HEK293 (cell line): ENCODE measurements around the gene HOXC5.

Source experiments
- FEZF1 ChIP-seq: fragments of 450-650 bp; formaldehyde crosslinking; IDR thresholded peaks from 2 replicates; pipeline ENCODE4 v1.5.1; 2016; ENCODE audit warnings: missing biosample characterization, missing genetic modification characterization
- IKZF3 ChIP-seq: fragments of 450-650 bp; IDR thresholded peaks from 2 replicates; pipeline ENCODE4 v1.5.0; 2018; ENCODE audit warnings: missing biosample characterization, mild to moderate bottlenecking, missing genetic modification characterization, moderate library complexity
- SP2 ChIP-seq: fragments of 450-650 bp; formaldehyde crosslinking; IDR thresholded peaks from 2 replicates; pipeline ENCODE4 v1.5.1; 2016; ENCODE audit warnings: missing biosample characterization, missing genetic modification characterization
- TCF7L2 ChIP-seq: IDR thresholded peaks from 2 replicates; pipeline ENCODE4 v1.6.1; 2011; ENCODE audit warnings: low read depth, mild to moderate bottlenecking, inconsistent platforms, low read length, moderate library complexity, borderline replicate concordance
- ZBTB20 ChIP-seq: fragments of 450-650 bp; formaldehyde crosslinking; IDR thresholded peaks from 2 replicates; pipeline ENCODE4 v1.5.1; 2016; ENCODE audit warnings: missing biosample characterization, missing genetic modification characterization
- ZBTB48 ChIP-seq: fragments of 450-650 bp; formaldehyde crosslinking; IDR thresholded peaks from 2 replicates; pipeline ENCODE4 v1.5.1; 2016; ENCODE audit warnings: missing biosample characterization, missing genetic modification characterization
- ZBTB7A ChIP-seq: fragments of 450-650 bp; formaldehyde crosslinking; IDR thresholded peaks from 2 replicates; pipeline ENCODE4 v1.5.1; 2016; ENCODE audit warnings: low read depth, missing biosample characterization, missing genetic modification characterization
- ZFHX2 ChIP-seq: fragments of 450-650 bp; formaldehyde crosslinking; conservative IDR thresholded peaks from 2 replicates; pipeline ENCODE4 v1.5.1; 2016; ENCODE audit warnings: missing biosample characterization, missing genetic modification characterization
- ZNF133 ChIP-seq: fragments of 450-650 bp; formaldehyde crosslinking; IDR thresholded peaks from 2 replicates; pipeline ENCODE4 v1.5.1; 2016; ENCODE audit warnings: missing biosample characterization, missing genetic modification characterization
- ZNF140 ChIP-seq: fragments of 450-650 bp; formaldehyde crosslinking; IDR thresholded peaks from 2 replicates; pipeline ENCODE4 v1.5.1; 2016; ENCODE audit warnings: missing biosample characterization, missing genetic modification characterization
- ZNF174 ChIP-seq: fragments of 450-650 bp; formaldehyde crosslinking; IDR thresholded peaks from 2 replicates; pipeline ENCODE4 v1.5.0; 2017; ENCODE audit warnings: missing biosample characterization, mild to moderate bottlenecking, missing genetic modification characterization
- ZNF211 ChIP-seq: fragments of 450-650 bp; formaldehyde crosslinking; IDR thresholded peaks from 2 replicates; pipeline ENCODE4 v1.5.1; 2016; ENCODE audit warnings: low read depth, missing biosample characterization, missing genetic modification characterization
- ZNF26 ChIP-seq: fragments of 450-650 bp; formaldehyde crosslinking; IDR thresholded peaks from 2 replicates; pipeline ENCODE4 v1.5.1; 2016; ENCODE audit warnings: missing biosample characterization, missing genetic modification characterization
- ZNF280C ChIP-seq: fragments of 450-650 bp; formaldehyde crosslinking; IDR thresholded peaks from 2 replicates; pipeline ENCODE4 v1.5.1; 2016; ENCODE audit warnings: missing biosample characterization, missing genetic modification characterization
- ZNF302 ChIP-seq: fragments of 450-650 bp; formaldehyde crosslinking; IDR thresholded peaks from 2 replicates; pipeline ENCODE4 v1.5.1; 2016; ENCODE audit warnings: missing biosample characterization, missing genetic modification characterization, low read depth
- ZNF311 ChIP-seq: fragments of 450-650 bp; formaldehyde crosslinking; IDR thresholded peaks from 2 replicates; pipeline ENCODE4 v1.5.1; 2017; ENCODE audit warnings: missing biosample characterization, missing genetic modification characterization, borderline replicate concordance
- ZNF341 ChIP-seq: fragments of 450-650 bp; formaldehyde crosslinking; IDR thresholded peaks from 2 replicates; pipeline ENCODE4; 2016; ENCODE audit warnings: low read depth, missing biosample characterization, missing genetic modification characterization
- ZNF394 ChIP-seq: fragments of 450-650 bp; formaldehyde crosslinking; IDR thresholded peaks from 2 replicates; pipeline ENCODE4 v1.5.1; 2016; ENCODE audit warnings: missing biosample characterization, missing genetic modification characterization, mild to moderate bottlenecking, moderate library complexity, borderline replicate concordance
- ZNF423 ChIP-seq: fragments of 450-650 bp; formaldehyde crosslinking; IDR thresholded peaks from 2 replicates; pipeline ENCODE4 v1.5.1; 2016; ENCODE audit warnings: missing biosample characterization, missing genetic modification characterization
- ZNF548 ChIP-seq: fragments of 450-650 bp; formaldehyde crosslinking; IDR thresholded peaks from 2 replicates; pipeline ENCODE4 v1.5.1; 2016; ENCODE audit warnings: missing biosample characterization, missing genetic modification characterization
- ZNF555 ChIP-seq: fragments of 450-650 bp; formaldehyde crosslinking; conservative IDR thresholded peaks from 2 replicates; pipeline ENCODE4 v1.5.1; 2017; ENCODE audit warnings: missing biosample characterization, mild to moderate bottlenecking, missing genetic modification characterization, inconsistent platforms
- ZNF670 ChIP-seq: fragments of 450-650 bp; formaldehyde crosslinking; IDR thresholded peaks from 2 replicates; pipeline ENCODE4 v1.5.1; 2016; ENCODE audit warnings: missing biosample characterization, missing genetic modification characterization, low read depth
- ZNF791 ChIP-seq: fragments of 450-650 bp; formaldehyde crosslinking; IDR thresholded peaks from 2 replicates; pipeline ENCODE4 v1.5.1; 2016; ENCODE audit warnings: missing biosample characterization, missing genetic modification characterization
- ZSCAN23 ChIP-seq: fragments of 450-650 bp; formaldehyde crosslinking; IDR thresholded peaks from 2 replicates; pipeline ENCODE4 v1.5.1; 2016; ENCODE audit warnings: missing biosample characterization, missing genetic modification characterization
- ZSCAN4 ChIP-seq: fragments of 450-650 bp; formaldehyde crosslinking; IDR thresholded peaks from 2 replicates; pipeline ENCODE4 v1.5.1; 2017; ENCODE audit warnings: missing biosample characterization, missing genetic modification characterization
- ZXDB ChIP-seq: fragments of 450-650 bp; formaldehyde crosslinking; IDR thresholded peaks from 2 replicates; pipeline ENCODE4 v1.5.1; 2016; ENCODE audit warnings: missing biosample characterization, missing genetic modification characterization
- TF ChIP-seq, protein P1 (sequence below): fragments of 450-650 bp; formaldehyde crosslinking; IDR thresholded peaks from 2 replicates; pipeline ENCODE4 v1.5.1; 2016; ENCODE audit warnings: missing biosample characterization, missing genetic modification characterization
- TF ChIP-seq, protein P2 (sequence below): fragments of 450-650 bp; formaldehyde crosslinking; IDR thresholded peaks from 2 replicates; pipeline ENCODE4 v1.5.1; 2017; ENCODE audit warnings: missing biosample characterization, missing genetic modification characterization
- TF ChIP-seq, protein P3 (sequence below): fragments of 450-650 bp; formaldehyde crosslinking; IDR thresholded peaks from 2 replicates; pipeline ENCODE4 v1.5.1; 2017; ENCODE audit warnings: missing biosample characterization, missing genetic modification characterization
- TF ChIP-seq, protein P4 (sequence below): fragments of 450-650 bp; formaldehyde crosslinking; IDR thresholded peaks from 2 replicates; pipeline ENCODE4 v1.5.1; 2016; ENCODE audit warnings: missing biosample characterization, missing genetic modification characterization

The HOXC5 gene

GRCh38 chr12:53991077-53991460 is 41.8 kb upstream of the HOXC5 start (continued):
- TF ChIP-seq ZNF280C (tag by site-specific recombination) (no peak), ZNF140 (tag by site-specific recombination) (no peak), ZNF302 (no peak), ZNF311 (tag by site-specific recombination) (no peak), ZNF26 (tag by site-specific recombination) (no peak), ZNF174 (tag by site-specific recombination) (no peak), ZBTB48 (tag by site-specific recombination) (peak; percentile 29; the same call in 1 of the 2 replicates), ZNF791 (tag by site-specific recombination) (no peak), IKZF3 (peak; percentile 67), ZBTB20 (tag by site-specific recombination) (peak; percentile 68), ZFHX2 (tag by site-specific recombination) (no peak), ZSCAN4 (tag by site-specific recombination) (no peak), ZNF341 (tag by site-specific recombination) (peak; percentile 45; the same call in 1 of the 2 replicates), ZNF394 (tag by site-specific recombination) (peak; percentile 23; the same call in 1 of the 2 replicates), ZNF133 (no peak), ZNF423 (tag by site-specific recombination) (no peak), ZBTB7A (no peak), ZNF670 (tag by site-specific recombination) (no peak), ZNF211 (tag by site-specific recombination) (no peak), ZNF548 (tag by site-specific recombination) (no peak), TCF7L2 (no peak), SP2 (tag by site-specific recombination) (no peak), ZNF555 (no peak), FEZF1 (tag by site-specific recombination) (no peak; the same call in 1 of the 2 replicates), ZSCAN23 (tag by site-specific recombination) (no peak), ZXDB (peak; percentile 23; the same call in 1 of the 2 replicates)
- TF ChIP-seq, protein P1, sequence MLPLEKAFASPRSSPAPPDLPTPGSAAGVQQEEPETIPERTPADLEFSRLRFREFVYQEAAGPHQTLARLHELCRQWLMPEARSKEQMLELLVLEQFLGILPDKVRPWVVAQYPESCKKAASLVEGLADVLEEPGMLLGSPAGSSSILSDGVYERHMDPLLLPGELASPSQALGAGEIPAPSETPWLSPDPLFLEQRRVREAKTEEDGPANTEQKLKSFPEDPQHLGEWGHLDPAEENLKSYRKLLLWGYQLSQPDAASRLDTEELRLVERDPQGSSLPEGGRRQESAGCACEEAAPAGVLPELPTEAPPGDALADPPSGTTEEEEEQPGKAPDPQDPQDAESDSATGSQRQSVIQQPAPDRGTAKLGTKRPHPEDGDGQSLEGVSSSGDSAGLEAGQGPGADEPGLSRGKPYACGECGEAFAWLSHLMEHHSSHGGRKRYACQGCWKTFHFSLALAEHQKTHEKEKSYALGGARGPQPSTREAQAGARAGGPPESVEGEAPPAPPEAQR = no peak
- TF ChIP-seq, protein P2, sequence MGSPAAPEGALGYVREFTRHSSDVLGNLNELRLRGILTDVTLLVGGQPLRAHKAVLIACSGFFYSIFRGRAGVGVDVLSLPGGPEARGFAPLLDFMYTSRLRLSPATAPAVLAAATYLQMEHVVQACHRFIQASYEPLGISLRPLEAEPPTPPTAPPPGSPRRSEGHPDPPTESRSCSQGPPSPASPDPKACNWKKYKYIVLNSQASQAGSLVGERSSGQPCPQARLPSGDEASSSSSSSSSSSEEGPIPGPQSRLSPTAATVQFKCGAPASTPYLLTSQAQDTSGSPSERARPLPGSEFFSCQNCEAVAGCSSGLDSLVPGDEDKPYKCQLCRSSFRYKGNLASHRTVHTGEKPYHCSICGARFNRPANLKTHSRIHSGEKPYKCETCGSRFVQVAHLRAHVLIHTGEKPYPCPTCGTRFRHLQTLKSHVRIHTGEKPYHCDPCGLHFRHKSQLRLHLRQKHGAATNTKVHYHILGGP (tag by site-specific recombination) = no peak
- TF ChIP-seq, protein P3, sequence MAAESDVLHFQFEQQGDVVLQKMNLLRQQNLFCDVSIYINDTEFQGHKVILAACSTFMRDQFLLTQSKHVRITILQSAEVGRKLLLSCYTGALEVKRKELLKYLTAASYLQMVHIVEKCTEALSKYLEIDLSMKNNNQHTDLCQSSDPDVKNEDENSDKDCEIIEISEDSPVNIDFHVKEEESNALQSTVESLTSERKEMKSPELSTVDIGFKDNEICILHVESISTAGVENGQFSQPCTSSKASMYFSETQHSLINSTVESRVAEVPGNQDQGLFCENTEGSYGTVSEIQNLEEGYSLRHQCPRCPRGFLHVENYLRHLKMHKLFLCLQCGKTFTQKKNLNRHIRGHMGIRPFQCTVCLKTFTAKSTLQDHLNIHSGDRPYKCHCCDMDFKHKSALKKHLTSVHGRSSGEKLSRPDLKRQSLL = peak; percentile 93
- TF ChIP-seq, protein P4, sequence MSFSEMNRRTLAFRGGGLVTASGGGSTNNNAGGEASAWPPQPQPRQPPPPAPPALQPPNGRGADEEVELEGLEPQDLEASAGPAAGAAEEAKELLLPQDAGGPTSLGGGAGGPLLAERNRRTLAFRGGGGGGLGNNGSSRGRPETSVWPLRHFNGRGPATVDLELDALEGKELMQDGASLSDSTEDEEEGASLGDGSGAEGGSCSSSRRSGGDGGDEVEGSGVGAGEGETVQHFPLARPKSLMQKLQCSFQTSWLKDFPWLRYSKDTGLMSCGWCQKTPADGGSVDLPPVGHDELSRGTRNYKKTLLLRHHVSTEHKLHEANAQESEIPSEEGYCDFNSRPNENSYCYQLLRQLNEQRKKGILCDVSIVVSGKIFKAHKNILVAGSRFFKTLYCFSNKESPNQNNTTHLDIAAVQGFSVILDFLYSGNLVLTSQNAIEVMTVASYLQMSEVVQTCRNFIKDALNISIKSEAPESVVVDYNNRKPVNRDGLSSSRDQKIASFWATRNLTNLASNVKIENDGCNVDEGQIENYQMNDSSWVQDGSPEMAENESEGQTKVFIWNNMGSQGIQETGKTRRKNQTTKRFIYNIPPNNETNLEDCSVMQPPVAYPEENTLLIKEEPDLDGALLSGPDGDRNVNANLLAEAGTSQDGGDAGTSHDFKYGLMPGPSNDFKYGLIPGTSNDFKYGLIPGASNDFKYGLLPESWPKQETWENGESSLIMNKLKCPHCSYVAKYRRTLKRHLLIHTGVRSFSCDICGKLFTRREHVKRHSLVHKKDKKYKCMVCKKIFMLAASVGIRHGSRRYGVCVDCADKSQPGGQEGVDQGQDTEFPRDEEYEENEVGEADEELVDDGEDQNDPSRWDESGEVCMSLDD = no peak
